IMR-90 (cell line): ENCODE data around the gene MRPL12. TPM values are rescaled to one million over a fixed set of nuclear protein-coding genes. Genes with fewer than 3 reads are reported as not detected.

ENCODE experiments used
- ATAC-seq: fragments of 200-7000 bp; cut with Tn5 transposase; 2 replicates; pipeline ENCODE4 v1.9.1; 2020; ENCODE audit warnings: low read depth, mild to moderate bottlenecking, moderate library complexity
- BruUV-seq: library from RNA; stranded (reverse); fragments of 400-500 nt; replicated peaks from 2 replicates; lab custom pipeline; 2021; lab: Mats Ljungman, UMichigan
- CTCF ChIA-PET: fragments of 300-600 bp; formaldehyde crosslinking; extraction: SDS; loops from one replicate; lab custom pipeline; 2021; ENCODE audit warnings: antibody characterized with exemption; lab: Yijun Ruan, JAX
- POLR2A ChIA-PET: fragments of 300-600 bp; sonication (Branson Sonifier 250); formaldehyde crosslinking; loops from one replicate; lab custom pipeline; 2022; ENCODE audit warnings: antibody characterized with exemption; ENCODE audit not compliant: unreplicated experiment; lab: Charles Lee
- DNase-seq: peaks from one replicate; pipeline ENCODE4 v3.0.0; 2013
- H2AFZ ChIP-seq: replicated peaks from 2 replicates; pipeline ENCODE3; 2013; ENCODE audit warnings: low read length, mild to moderate bottlenecking; ENCODE audit not compliant: poor library complexity
- H2AK5ac ChIP-seq: 2 replicates; pipeline ENCODE4 v1.6.1; 2013; ENCODE audit warnings: low read depth, low read length, inconsistent platforms
- H2AK9ac ChIP-seq: replicated peaks from 2 replicates; pipeline ENCODE3; 2013; ENCODE audit warnings: mild to moderate bottlenecking, low read depth, low read length, moderate library complexity; ENCODE audit not compliant: poor library complexity
- H2BK120ac ChIP-seq: 2 replicates; pipeline ENCODE4 v1.6.1; 2013; ENCODE audit warnings: low read depth, low read length, inconsistent platforms
- H2BK15ac ChIP-seq: 3 replicates; pipeline ENCODE4 v1.6.1; 2013; ENCODE audit warnings: low read depth, low read length, inconsistent platforms
- H2BK20ac ChIP-seq: 2 replicates; pipeline ENCODE4 v1.6.1; 2013; ENCODE audit warnings: low read depth, mild to moderate bottlenecking, inconsistent platforms, low read length, moderate library complexity
- H2BK5ac ChIP-seq: 2 replicates; pipeline ENCODE4 v1.6.1; 2013; ENCODE audit warnings: mild to moderate bottlenecking, low read depth, low read length, inconsistent platforms; ENCODE audit not compliant: poor library complexity, severe bottlenecking
- H3K14ac ChIP-seq: replicated peaks from 2 replicates; pipeline ENCODE4 v1.6.1; 2013; ENCODE audit warnings: low read depth, low read length, inconsistent platforms
- H3K18ac ChIP-seq: 2 replicates; pipeline ENCODE4 v1.6.1; 2013; ENCODE audit warnings: low read depth, low read length, control low read depth
- H3K23ac ChIP-seq: 2 replicates; pipeline ENCODE4 v1.6.1; 2013; ENCODE audit warnings: low read depth, low read length, inconsistent platforms
- H3K27ac ChIP-seq: 2 replicates; pipeline ENCODE4 v1.5.1; 2013; ENCODE audit warnings: mild to moderate bottlenecking, control low read depth, low read length; ENCODE audit not compliant: insufficient read depth
- H3K27me3 ChIP-seq: 2 replicates; pipeline ENCODE4 v1.6.1; 2013; ENCODE audit warnings: low read length; ENCODE audit not compliant: control insufficient read depth, insufficient read depth
- H3K36me3 ChIP-seq: 2 replicates; pipeline ENCODE4 v1.6.1; 2013; ENCODE audit warnings: low read length, mixed read lengths; ENCODE audit not compliant: control insufficient read depth, insufficient read depth
- H3K4ac ChIP-seq: 2 replicates; pipeline ENCODE4 v1.6.1; 2013; ENCODE audit warnings: low read depth, low read length, inconsistent platforms
- H3K4me1 ChIP-seq: 2 replicates; pipeline ENCODE4 v1.6.1; 2013; ENCODE audit warnings: low read length, mixed read lengths; ENCODE audit not compliant: control insufficient read depth, insufficient read depth
- H3K4me2 ChIP-seq: 2 replicates; pipeline ENCODE4 v1.6.1; 2013; ENCODE audit warnings: low read depth, mild to moderate bottlenecking, control low read depth, low read length, moderate library complexity
- H3K4me3 ChIP-seq: 2 replicates; pipeline ENCODE4 v1.5.1; 2013; ENCODE audit warnings: low read depth, mild to moderate bottlenecking, control low read depth, low read length, moderate library complexity; ENCODE audit not compliant: insufficient read depth
- H3K56ac ChIP-seq: 2 replicates; pipeline ENCODE4 v1.6.1; 2013; ENCODE audit warnings: low read length, inconsistent platforms; ENCODE audit not compliant: insufficient read depth; ENCODE audit errors: extremely low read depth
- H3K79me1 ChIP-seq, 2 experiments: 2 replicates each; pipeline ENCODE4 v1.6.1; 2013; ENCODE audit warnings: low read length in 2 of 2, inconsistent platforms in 1 of 2, low read depth in 1 of 2
- H3K9ac ChIP-seq: 2 replicates; pipeline ENCODE4 v1.6.1; 2013; ENCODE audit warnings: low read depth, low read length, control low read depth
- H3K9me1 ChIP-seq: 2 replicates; pipeline ENCODE4 v1.6.1; 2013; ENCODE audit warnings: low read length, inconsistent platforms; ENCODE audit not compliant: insufficient read depth
- H3K9me3 ChIP-seq: 2 replicates; pipeline ENCODE4 v1.6.1; 2013; ENCODE audit warnings: low read length; ENCODE audit not compliant: control insufficient read depth, insufficient read depth
- H4K20me1 ChIP-seq: 2 replicates; pipeline ENCODE4 v1.6.1; 2013; ENCODE audit warnings: low read length, inconsistent platforms; ENCODE audit not compliant: insufficient read depth
- H4K5ac ChIP-seq: 2 replicates; pipeline ENCODE4 v1.6.1; 2013; ENCODE audit warnings: mild to moderate bottlenecking, low read depth, low read length, control low read depth
- H4K8ac ChIP-seq, 2 experiments: 2 replicates each; pipeline ENCODE4 v1.6.1; 2013; ENCODE audit warnings: low read depth in 2 of 2, low read length in 2 of 2, control low read depth in 1 of 2, inconsistent platforms in 1 of 2
- H4K91ac ChIP-seq: 2 replicates; pipeline ENCODE4 v1.6.1; 2013; ENCODE audit warnings: low read depth, low read length, inconsistent platforms; ENCODE audit not compliant: insufficient read depth
- ELK1 ChIP-seq: fragments of 150-350 bp; IDR thresholded peaks from 2 replicates; pipeline ENCODE4 v1.6.1; 2016; ENCODE audit warnings: low read depth, mild to moderate bottlenecking, low read length, moderate library complexity, borderline replicate concordance
- MAFK ChIP-seq: IDR thresholded peaks from 2 replicates; pipeline ENCODE4 v1.6.1; 2012; ENCODE audit warnings: low read depth, low read length, improper control_type of control experiment
- WGBS, 2 experiments: methylation state at CpG; one replicate each; pipeline versions ENCODE4 v1.1.5 to v1.1.7; 2013; ENCODE audit warnings: missing lambda C conversion rate in 2 of 2; ENCODE audit not compliant: insufficient read length in 1 of 2; ENCODE audit errors: extremely low coverage in 2 of 2; 5-methylcytosine and 5-hydroxymethylcytosine counted together
- dilution Hi-C: fragments of 300-500 bp; cut with HindIII; formaldehyde crosslinking; loops from one replicate; pipeline ENCODE4 v1.14.3; 2018; ENCODE audit warnings: low sequenced_read_pairs; ENCODE audit not compliant: unreplicated experiment
- in situ Hi-C: fragments of 300-500 bp; cut with MboI; formaldehyde crosslinking; loops from 3 replicates; pipeline ENCODE4 v1.14.3; 2019; ENCODE audit warnings: low sequenced_read_pairs, inconsistent platforms, mixed read lengths
- intact Hi-C: fragments of 100-400 bp; cut with micrococcal nuclease; formaldehyde crosslinking; loops from 2 replicates; pipeline ENCODE4 v1.10.0; 2022
- polyA plus RNA-seq, 3 experiments: library from polyadenylated mRNA; depleted of rRNA; stranded (reverse); fragments of >200 nt; gene quantifications; 2 replicates each; pipeline ENCODE4 v1.2.3, GENCODE V29; 2012; ENCODE audit warnings: low replicate concordance in 1 of 3
- total RNA-seq: library from RNA; depleted of rRNA; stranded (reverse); fragments of >200 nt; gene quantifications from 2 replicates; pipeline ENCODE4 v1.2.3, GENCODE V29; 2012

Gene MRPL12
- total and polyA plus RNA-seq, 2 of the 4 experiments (the other 2 are of a cell fraction) = 17.2 to 111 TPM

GRCh38 chr17:81676906-81677305 lies 26.3 kb upstream of the MRPL12 start:
- intact Hi-C loops (no loop called here), dilution Hi-C loops (no loop called here), in situ Hi-C loops (no loop called here)
- Histone ChIP-seq H2AK9ac (no peak overlapping the region), H3K18ac (no peak overlapping the region), H2BK120ac (no peak overlapping the region), H3K9me3 (no peaks in the 10 kb centered on the region), H3K4ac (no peak overlapping the region), H2AFZ (no peak overlapping the region), H2AK5ac (no peak overlapping the region), H3K9ac (no peak overlapping the region), H3K56ac (no peak overlapping the region), H3K27ac (no peak overlapping the region), H3K23ac (no peak overlapping the region), H2BK20ac (no peak overlapping the region), H3K4me1 (no peaks in the 10 kb centered on the region), H4K20me1 (peaks cover 3% of the 10 kb centered on the region), H2BK15ac (no peak overlapping the region), H3K4me2 (no peak overlapping the region), H4K8ac (no peak overlapping the region), H3K14ac (no peak overlapping the region), H4K91ac (no peak overlapping the region), H2BK5ac (no peak overlapping the region), H4K5ac (0 out of 2 replicates have a peak overlapping the region, but pooled peaks have one; percentile 18), H3K79me1 (peaks cover 15 to 63% of the 10 kb centered on the region in 2 experiments; a peak in 3 of 4 replicates), H3K9me1 (no peaks in the 10 kb centered on the region), H3K4me3 (no peak overlapping the region), H3K27me3 (no peaks in the 10 kb centered on the region), H3K36me3 (peaks cover 31% of the 10 kb centered on the region)
- no peak for ATAC-seq
- no peak for DNase-seq
- WGBS, 2 experiments = 92% methylated on average over 14 of the region's 17 CpGs; no CpG with 5 or more reads in 1 of the 2 experiments
- TF ChIP-seq ELK1 (no peak), MAFK (no peak)
- BruUV-seq = no TSS peak
- POLR2A ChIA-PET = no interaction called here
- CTCF ChIA-PET = no interaction called here
